NCI-H2107 treated with DMSO at 0.1 percent for 48 hours (cell line): ENCODE results near the gene GAREM2.

ENCODE experiments used
- DNase-seq: peaks from one replicate; lab custom pipeline; 2025; ENCODE audit not compliant: unreplicated experiment; lab: John Stamatoyannopoulos, UW

GAREM2 gene

DNA sequence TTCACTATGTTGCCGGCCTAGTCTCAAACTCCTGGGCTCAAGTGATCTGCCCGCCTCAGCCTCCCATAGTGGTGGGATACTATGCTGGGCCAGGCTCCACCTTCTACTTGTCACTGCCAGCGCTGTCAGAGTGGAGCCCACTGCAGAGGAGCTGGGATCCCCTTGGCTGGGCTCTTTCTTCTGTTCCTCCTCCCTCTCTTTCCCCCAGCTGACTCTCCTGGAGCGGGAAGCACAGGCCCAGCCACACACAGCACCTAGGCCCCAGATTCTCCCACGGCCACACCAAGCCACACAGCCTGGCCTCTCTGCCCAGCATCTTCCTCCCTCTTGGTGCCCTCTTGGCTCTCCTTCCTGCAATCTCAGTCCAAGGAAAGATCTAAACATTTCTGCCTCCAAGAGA is 3.7 kb upstream of the GAREM2 start:
- DNase-seq, result no peak

DNA sequence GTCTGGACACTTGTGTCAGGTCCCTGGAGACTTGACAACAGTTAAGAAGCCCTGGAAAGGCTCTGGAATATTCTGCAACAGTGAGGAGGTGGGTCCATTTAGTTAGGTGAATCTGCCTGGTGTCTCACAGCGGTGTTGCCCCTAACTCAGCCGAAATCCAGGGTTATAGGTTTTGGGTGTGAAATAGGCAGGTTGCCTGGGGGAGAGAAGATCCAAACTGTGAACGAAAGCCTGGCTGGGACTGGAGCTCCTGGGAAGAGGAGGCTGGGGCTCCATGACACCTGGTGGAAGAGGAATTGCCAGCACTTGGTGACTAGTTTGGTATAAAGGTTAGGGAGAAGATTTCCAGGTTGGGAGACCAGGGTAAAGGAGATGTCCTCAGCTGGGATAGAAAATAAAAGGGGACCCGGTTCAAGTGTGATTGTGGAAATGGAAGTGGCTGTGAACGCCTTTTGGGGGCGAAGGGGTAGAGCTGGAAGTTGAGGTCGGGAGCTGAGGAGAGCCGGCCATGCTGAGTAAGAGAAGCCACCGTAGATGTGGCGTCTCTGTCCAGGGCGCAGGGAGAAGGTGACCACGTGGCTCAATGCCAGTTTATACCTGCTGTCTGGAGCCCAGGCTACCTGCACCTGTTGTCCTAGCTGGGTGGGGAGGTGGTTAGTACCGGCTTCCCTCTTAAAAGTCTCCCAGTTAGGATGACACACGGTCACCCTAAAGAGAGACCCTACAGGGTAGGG is 3.0 kb upstream of the GAREM2 start:
- no peak for DNase-seq

DNA sequence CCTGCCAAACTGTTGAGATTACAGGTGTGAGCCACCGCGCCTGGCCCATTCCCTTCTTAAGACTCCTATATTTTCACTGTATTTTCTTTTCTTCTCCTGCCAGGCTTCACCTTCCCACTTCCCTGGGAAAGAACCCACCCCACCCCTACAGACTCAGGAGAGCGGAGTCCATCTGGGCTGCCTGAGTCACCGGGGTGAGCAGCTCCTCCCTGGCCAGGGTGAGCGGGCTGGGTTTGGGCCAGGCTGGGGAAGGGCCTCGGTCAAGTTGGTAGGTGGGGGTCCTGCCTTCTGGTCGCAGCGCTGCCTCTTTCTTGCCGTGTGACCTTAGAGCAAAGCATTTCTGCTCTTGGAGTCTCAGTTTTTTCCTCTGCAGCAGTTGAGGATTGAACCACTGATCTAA is 2.1 kb upstream of the GAREM2 start:
- DNase-seq, result no peak

DNA sequence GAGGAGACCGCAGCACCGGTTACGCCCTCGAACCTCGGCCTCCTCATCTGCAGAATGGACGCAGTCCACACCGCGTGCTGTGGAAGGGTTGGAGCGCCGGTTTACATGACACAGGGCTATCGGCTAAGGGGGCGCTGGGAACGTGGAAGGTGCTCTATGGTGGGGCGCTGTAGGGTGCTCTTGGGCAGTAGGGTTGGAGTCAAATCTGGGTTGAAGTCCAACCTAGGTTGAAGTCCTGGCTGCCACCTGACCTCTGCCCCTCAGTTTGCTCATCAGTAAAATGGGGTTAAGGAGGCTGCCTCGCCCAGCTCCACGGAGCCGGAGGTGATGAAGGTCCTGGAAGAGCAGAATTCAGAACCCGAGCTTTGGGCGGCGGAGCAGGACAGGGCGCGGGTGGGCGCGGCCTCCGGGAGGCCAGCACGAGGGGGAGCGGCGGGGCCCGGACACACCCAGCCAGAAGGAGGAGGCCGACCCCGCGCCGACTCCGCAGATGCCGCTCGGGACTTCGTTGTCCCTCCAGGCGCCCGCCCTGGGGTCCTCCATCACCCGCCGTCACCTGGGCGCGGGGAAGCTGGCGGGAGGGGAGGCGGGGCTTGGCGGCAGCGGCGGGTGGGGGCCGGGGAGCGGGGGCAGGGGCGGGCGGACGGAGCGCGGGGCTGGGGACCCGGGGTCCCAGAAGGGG is 558 bp upstream of the GAREM2 start:
- no peak for DNase-seq

DNA sequence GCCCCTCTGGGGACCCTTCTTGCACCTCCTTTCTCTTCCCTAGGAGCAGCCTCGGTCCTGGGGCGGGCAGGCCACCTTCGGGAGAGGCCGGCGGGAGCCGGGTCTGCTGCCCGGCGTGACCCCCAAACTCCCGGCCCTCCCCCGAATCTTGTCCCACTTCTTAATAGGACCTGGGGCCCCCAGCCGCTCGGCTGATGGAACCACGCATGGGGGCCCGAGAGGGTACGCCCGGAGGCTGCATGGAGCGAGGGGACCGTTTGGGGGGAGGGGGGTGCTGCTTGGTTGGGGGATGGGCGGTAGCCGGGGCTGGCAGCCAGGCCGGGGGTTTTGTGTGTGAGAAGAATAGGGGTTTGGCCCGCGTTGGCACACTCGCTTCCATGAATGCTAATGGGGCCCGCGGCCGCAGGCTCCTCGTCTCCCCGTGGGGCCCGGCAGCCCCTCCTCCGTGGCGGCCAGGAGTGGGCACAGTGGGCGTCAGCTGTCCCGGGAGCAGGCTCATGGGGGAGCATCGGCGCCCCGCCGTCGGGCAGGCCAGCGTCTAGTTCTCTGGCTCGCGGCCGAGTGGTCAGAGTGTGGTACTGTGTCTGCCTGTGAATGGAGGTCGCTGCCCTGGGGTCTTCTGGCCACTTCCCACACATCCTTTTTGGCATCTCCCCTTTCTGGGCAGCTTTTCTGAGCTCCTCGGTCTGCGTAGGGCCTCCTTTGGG is 1.0 kb downstream of the GAREM2 start:
- no peak for DNase-seq

DNA sequence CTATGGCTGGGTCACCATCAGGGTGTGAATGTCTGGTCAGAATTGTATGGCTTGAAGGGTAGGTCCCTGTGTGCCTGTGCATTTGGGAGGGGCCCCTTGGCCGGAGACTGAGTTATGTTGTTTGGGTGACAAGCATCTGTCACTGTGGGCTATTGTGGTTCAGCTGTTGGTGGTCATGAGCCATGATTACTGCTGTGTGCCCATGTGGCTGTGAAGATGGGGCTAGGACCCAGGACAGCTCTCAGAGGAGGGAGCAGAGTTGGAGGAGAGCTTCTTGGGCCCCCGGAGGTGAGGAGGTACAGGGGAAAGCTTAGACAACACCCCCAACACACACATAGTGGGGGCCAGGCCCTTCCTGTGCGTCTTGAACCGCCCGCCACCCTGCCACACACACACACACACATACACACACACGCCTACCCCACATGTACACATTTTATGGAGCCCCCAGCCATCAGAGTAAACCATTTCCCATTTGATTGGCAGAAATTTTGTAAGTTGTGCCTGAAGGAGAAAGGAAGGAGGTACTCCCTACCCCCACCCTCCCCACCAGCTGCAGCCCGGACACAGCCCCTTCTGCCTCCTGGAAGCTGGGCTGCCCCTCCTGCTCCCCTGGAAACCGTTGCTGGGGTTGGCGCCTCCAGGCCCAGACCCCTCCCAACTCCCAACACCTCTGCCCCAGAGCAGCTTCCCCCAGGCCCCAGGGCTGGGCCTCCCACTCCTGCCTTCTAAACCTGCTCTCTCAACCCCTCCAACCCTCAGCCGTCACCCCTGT is 2.0 kb downstream of the GAREM2 start:
- DNase-seq, result no peak

DNA sequence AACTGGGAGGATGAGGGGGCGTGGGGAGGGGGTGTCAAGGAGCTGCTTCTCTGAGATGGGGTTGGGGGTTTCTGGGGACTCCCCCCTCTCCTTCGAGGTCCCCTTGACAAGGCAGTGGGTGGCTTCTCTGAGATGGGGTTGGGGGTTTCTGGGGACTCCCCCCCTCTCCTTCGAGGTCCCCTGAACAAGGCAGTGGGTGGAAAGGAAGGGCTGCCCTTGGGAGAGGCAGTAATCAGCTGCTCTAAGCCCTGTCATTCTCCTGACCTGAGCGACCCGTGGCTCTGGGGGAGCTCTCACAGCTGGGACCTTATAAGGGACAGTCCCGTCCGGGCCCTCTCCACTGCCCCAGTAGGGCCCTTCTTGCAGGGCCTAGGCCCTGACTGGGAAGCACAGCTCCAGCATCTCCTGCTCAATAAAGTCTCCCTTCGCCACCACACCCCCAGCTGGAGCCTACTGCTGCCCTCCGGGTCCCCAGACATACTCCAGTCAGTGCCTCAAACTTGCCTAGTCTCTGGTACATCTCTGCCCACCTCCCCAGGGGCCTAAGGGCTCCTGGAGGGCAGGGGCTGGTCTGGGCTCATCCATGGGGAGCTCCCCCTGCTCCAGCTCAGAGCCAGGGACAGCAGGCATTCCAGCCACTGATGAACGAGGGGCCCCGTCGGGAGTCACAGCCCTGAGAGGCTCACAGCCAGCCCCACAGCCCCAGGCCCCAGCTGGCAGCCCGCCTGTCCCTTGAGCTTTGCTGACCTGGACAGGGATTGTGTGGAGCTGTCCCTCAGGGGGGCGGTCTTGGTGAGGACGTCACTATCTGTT is 2.8 kb downstream of the GAREM2 start:
- DNase-seq, result no peak

DNA sequence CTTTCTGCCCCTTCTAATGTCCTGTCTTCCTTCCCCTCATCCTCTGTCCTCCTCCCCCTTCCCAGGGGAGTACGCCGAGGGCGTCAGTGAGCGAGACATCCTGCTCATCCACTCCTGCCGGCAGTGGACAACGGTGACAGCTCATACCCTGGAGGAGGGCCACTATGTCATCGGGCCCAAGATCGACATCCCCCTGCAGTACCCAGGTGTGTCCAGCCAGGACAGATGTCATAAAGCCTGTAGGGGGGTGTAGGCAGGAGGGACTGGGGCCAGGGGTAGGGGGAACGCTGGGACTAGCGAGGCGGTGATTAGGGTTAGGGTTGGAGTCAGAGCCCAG is 3.4 kb downstream of the GAREM2 start:
- DNase-seq, result no peak

DNA sequence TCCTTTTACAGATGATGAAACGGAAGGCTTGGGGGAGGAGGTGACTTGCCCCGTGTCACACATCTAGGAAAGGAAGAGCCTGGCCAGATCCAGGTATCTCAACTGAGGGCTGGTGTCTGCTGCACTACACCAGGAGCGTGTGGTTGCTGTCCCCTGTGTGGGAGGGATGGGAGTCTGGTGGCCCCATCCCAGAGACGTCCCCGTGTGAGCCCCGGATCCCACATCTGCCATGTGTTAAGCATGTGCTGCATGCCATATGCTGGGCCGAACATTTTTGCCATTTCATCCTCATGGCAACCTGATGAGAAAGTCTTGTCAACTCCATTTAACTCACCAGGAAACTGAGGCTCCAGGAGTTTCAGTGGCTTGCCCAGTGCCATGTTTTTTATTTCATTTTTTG is 4.2 kb downstream of the GAREM2 start:
- DNase-seq, result no peak

DNA sequence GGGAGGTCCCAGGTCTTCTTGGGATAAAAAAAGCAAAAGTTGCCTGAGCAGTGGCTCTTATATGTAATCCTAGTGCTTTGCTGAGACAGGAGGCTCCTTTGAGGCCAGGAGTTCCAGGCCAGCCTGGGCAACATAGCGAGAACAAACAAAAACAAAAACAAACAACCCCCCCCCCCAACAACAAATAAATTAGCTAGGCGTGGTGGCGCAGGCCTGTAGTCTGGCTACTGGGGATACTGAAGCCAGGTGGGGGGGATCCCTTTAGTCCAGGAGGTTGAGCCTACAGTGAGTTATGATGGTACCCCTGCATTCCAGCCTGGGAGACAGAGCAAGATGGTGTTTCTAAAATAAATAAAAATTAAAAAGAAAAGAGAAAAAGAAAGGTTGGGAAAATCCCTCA is 5.4 kb downstream of the GAREM2 start:
- no peak for DNase-seq

DNA sequence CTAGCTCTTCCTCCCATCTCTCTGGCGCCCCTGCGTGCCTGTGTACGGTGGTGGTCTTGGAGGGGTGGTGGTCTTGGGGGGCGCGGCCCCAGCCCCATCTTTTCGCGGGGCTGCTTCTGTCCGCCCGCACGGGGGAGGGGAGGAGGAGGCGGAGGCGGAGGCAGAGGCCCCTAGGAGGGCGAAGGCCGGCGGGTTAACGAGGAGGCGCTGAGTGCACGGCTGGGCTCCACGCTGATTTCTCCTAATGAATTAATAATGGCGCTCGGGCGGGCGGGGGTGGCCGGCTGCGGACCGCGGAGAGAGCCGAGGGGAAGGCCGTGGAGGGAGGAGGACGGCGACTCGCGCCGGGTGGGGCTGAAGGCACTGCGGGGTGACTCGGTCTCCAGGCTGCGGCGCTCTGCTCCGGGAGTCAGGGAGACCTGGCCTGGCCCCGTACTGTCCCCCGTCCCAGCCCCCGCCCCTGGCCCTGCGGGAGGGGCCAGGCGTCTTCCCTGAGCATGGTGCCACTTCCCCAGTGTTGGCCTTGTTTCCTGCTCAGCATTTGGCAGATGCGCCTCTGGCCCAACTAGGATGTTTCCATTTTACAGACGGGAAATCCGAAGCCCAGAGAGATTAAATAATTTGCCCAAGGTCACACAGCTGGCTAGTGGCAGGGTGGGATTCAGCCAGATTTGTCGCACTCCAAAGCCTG is 6.0 kb downstream of the GAREM2 start:
- no peak for DNase-seq

DNA sequence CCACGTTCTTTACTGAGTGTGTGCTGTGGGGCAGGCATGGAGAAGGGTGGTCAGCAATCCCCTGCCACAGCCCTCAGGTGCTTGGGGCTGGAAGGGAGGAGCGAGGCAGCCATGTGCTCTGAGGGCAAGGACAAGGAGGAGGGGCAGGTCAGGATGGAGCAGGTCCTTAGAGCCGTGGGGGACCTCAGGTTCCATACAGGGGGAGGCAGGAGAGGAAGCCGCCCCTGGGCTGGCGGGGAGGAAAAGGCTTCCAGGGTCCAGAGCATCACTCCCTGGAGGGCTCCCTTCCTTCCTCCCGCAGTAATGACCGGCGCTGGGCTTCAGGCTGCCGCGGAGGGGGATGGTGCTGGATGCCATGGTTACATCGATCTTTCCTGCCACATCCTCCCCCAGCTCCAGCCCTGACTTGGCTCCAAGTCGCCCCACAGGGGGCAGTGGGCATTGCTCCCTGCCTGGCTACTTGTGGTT is 6.6 kb downstream of the GAREM2 start:
- no peak for DNase-seq

DNA sequence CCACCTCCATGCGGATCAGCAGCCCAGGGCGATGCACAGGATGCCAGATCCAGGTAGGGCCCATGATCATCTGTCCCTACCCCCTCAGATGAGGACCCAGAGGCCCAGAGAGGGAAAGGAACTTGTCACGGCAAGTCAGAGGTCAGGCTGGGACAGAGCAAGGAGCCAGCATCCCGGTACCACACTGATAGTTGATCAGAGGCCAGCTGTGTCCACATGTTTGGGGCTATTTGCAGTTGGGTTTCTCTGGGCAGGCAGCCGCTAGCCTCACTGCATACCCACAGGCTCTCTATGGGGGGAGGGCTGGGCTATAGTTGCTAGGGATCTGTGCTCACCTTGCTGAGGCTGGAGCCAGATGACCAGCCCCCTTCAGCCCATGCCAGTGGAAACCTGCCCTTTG is 9.6 kb downstream of the GAREM2 start:
- no peak for DNase-seq

DNA sequence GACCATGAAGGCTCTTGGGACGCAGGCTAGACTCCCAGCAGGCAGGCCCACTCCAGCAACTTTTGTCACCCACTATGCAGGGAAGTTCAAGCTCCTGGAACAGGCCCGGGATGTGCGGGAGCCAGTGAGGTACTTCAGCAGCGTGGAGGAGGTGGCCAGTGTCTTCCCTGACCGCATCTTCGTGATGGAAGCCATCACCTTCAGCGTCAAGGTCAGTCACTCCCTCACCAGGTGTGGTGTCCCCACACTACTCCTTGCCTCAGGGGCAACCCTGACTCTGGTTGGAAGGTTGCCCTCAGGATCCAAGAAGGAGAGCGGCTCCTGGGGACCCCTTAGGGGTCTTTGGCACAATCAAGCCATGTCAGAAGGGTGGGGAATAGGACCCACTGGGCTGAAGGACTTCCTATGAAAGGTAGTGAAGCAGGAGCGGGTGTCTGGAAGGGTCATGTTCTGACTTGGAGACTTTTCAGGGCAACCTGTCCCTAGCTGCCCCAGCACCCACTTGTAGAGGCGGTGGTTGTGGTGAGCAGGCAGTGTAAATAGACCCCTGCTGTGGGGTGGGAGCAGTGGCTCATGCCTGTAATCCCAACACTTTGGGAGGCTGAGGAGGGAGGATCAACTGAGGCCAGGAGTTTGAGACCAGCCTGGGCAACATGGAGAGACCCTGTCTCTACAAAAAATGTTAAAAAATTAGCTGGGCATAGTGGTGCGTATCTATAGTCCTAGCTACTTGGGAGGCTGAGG is 10.2 kb downstream of the GAREM2 start:
- no peak for DNase-seq

DNA sequence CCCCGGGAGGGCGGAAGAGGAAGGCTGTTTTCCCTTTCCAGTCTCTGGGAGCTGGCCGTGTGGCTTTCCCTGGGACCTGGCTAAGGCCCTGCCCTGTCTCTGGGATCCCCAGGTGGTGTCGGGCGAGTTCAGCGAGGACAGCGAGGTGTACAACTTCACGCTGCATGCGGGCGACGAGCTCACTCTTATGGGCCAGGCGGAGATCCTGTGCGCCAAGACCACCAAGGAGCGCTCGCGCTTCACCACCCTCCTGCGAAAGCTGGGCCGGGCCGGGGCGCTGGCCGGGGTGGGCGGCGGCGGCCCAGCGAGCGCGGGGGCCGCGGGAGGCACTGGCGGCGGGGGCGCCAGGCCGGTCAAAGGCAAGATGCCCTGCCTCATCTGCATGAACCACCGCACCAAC is 11.2 kb downstream of the GAREM2 start:
- DNase-seq, result no peak

DNA sequence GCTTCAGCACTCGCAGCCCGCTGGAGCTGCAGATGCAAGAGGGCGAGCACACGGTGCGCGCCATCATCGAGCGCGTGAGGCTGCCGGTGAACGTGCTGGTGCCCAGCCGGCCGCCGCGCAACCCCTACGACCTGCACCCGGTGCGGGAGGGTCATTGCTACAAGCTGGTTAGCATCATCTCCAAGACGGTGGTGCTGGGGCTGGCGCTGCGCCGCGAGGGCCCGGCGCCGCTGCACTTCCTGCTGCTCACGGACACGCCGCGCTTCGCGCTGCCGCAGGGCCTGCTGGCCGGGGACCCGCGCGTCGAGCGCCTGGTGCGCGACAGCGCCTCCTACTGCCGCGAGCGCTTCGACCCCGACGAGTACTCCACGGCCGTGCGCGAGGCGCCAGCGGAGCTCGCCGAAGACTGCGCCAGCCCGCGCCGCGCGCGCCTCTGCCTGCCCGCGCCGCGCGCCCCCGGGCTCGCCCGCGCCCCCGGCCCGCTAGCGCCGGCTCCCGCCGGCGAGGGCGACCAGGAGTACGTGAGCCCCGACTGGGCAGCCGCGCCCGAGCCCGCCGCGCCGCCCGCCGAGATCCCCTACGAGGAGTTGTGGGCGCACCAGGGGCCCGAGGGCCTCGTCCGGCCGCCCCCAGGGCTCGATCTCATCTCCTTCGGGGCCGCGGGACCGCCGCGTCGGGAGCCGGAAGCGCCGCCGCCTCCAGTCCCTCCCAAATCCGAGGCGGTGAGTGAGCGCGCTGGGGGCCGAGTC is 11.8 kb downstream of the GAREM2 start:
- no peak for DNase-seq

DNA sequence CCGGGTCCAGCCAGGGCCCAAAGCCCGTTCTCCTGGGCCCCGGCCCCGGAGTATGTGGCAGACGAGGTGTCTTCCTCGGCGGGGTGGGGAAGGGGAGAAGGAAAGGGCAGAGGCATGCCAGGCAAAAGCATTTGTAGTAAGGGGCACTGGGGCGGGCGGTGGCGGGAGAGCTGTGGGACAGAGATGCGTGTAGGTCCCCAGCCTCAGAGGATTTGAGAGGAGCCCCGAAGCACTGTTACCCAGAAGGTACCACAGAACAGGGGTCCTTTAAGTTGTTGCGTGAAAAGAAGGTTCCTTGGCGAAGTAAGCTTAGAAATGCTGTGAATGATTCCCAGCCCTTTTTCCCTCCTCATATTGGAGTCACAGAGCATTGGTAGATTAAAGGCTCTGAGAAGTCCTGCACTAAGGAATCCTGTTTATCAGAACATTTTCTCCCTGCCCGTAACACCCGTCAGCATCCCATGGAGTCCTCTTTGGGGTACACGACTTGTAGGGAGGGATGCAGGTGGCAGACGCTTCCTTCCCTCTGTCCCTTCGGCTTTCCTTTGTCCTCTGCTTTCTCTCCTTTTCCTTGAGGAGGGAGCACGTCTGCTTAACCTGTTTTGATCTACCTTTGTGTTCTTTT is 12.5 kb downstream of the GAREM2 start:
- no peak for DNase-seq
